GM19467 (cell line): Measurements from ENCODE around the gene SP2.

Experiments
- ATAC-seq: cut with Tn5 transposase; IDR thresholded peaks from one replicate; pipeline ENCODE4 v1.9.1; 2021; ENCODE audit warnings: mild to moderate bottlenecking, moderate library complexity; ENCODE audit not compliant: unreplicated experiment

Gene SP2

GRCh38 chr17:47969930-47970724, 74.1 kb downstream of the SP2 start:
- no peak for ATAC-seq

- peak; percentile 96 for ATAC-seq
Observed at GRCh38 chr17:47970725-47971499, 74.9 kb downstream of the SP2 start, which contains the start of gene CDK5RAP3. Gene CDK5RAP3, plus strand, starts transcription at chr17:47971113. Its CDS starts 34 bp downstream, at chr17:47971147.

GRCh38 chr17:47973541-47973940, 77.5 kb downstream of the SP2 start:
- no peak for ATAC-seq

- no peak for ATAC-seq
Observed at GRCh38 chr17:47975189-47975822, 79.3 kb downstream of the SP2 start.

DNA sequence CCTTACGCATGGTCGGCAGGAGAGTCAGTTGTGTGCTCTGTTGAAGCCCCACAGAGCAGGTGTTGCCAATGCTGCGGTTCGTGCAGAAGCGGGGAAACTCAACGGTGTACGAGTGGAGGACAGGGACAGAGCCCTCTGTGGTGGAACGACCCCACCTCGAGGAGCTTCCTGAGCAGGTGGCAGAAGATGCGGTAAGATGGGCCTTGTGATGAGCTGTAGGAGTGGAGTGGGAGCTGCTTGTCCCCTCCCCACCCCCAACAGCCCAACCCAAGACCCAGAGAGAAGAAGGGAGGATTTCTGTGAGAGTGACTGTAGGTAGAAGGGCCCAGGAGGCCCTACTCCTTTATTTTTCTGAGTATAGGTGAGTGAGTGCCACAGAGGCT, 79.8 kb downstream of the SP2 start:
- ATAC-seq: no peak

- ATAC-seq: no peak
Observed at GRCh38 chr17:47978324-47978723, 82.3 kb downstream of the SP2 start.
